HCT116 (cell line): ENCODE results near the gene CGNL1. TPM values are rescaled to one million over a fixed set of nuclear protein-coding genes. Genes with fewer than 3 reads are reported as not detected.

Experiments used
- ATAC-seq: fragments of 200-7000 bp; cut with Tn5 transposase; 2 replicates; pipeline ENCODE4 v1.9.1; 2020; ENCODE audit warnings: mild to moderate bottlenecking, moderate library complexity
- BruUV-seq: library from RNA; stranded (reverse); fragments of 400-500 nt; replicated peaks from 2 replicates; lab custom pipeline; 2021; lab: Mats Ljungman, UMichigan
- CTCF ChIA-PET: fragments of 300-600 bp; sonication (Branson Sonifier 250); formaldehyde crosslinking; loops from one replicate; lab custom pipeline; 2021; ENCODE audit warnings: antibody characterized with exemption; lab: Charles Lee
- POLR2A ChIA-PET: fragments of 300-600, 350-600 bp; sonication (Branson Sonifier 250); formaldehyde crosslinking; loops from one replicate; lab custom pipeline; 2021; ENCODE audit warnings: antibody characterized with exemption; lab: Charles Lee
- RAD21 ChIA-PET, 2 experiments: fragments of 300-600 bp; sonication (Branson Sonifier 250); formaldehyde crosslinking; loops; one replicate each; lab custom pipeline; 2023; ENCODE audit warnings: low total read pairs in 2 of 2; ENCODE audit not compliant: uncharacterized antibody in 2 of 2, unreplicated experiment in 2 of 2, low non-redundant PET in 1 of 2; lab: Charles Lee
- DNase-seq: peaks from one replicate; pipeline ENCODE4 v3.0.0-alpha.2; 2010; ENCODE audit warnings: low read depth, low spot score
- H2AFZ ChIP-seq: fragments of 200-600 bp; shearing (Covaris generic), sonication (generic); 2 replicates; pipeline ENCODE4 v1.6.1; 2017; ENCODE audit warnings: low read depth, mixed run types, mixed read lengths, antibody characterized with exemption, low read length; ENCODE audit not compliant: poor library complexity, severe bottlenecking
- H3K27ac ChIP-seq: 2 replicates; pipeline ENCODE4 v1.5.1; 2012; ENCODE audit warnings: low read depth, low read length
- H3K27me3 ChIP-seq: fragments of 200-600 bp; sonication (generic); 2 replicates; pipeline ENCODE4 v1.6.1; 2016; ENCODE audit warnings: mixed run types, low read length, mixed read lengths; ENCODE audit not compliant: insufficient read depth
- H3K36me3 ChIP-seq, 2 experiments: fragments of 200-500 bp in 1 of 2; fragments of 200-600 bp in 1 of 2; sonication (Bioruptor generic) in 1 of 2; sonication (generic) in 1 of 2; 2 replicates each; pipeline versions ENCODE4 v1.5.1 to v1.6.1; 2014 to 2016; ENCODE audit warnings: low read length in 2 of 2, inconsistent platforms in 1 of 2, mixed read lengths in 1 of 2, mixed run types in 1 of 2; ENCODE audit not compliant: insufficient read depth in 2 of 2, control insufficient read depth in 1 of 2
- H3K4me1 ChIP-seq, 2 experiments: fragments of 200-600 bp in 1 of 2; sonication (generic) in 1 of 2; 2 replicates each; pipeline versions ENCODE4 v1.5.1 to v1.6.1; 2012 to 2017; ENCODE audit warnings: low read length in 2 of 2, inconsistent platforms in 1 of 2, mild to moderate bottlenecking in 1 of 2, mixed read lengths in 1 of 2, mixed run types in 1 of 2, moderate library complexity in 1 of 2; ENCODE audit not compliant: insufficient read depth in 2 of 2, control insufficient read depth in 1 of 2
- H3K4me2 ChIP-seq: fragments of 200-600 bp; sonication (generic); 2 replicates; pipeline ENCODE4 v1.6.1; 2017; ENCODE audit warnings: mixed run types, low read length, mixed read lengths
- H3K4me3 ChIP-seq, 2 experiments: fragments of 200-600 bp in 1 of 2; sonication (generic) in 1 of 2; replicated peaks in 1 of 2; 2 replicates each; pipeline ENCODE4 v1.5.1; 2011 to 2016; ENCODE audit warnings: low read length in 2 of 2, control low read depth in 1 of 2, low read depth in 1 of 2, mild to moderate bottlenecking in 1 of 2, mixed read lengths in 1 of 2, mixed run types in 1 of 2
- H3K79me2 ChIP-seq: fragments of 200-600 bp; sonication (generic); 2 replicates; pipeline ENCODE4 v1.6.1; 2017; ENCODE audit warnings: mild to moderate bottlenecking, mixed run types, low read length, moderate library complexity, mixed read lengths; ENCODE audit not compliant: insufficient read depth
- H3K9ac ChIP-seq: fragments of 200-600 bp; sonication (generic); 2 replicates; pipeline ENCODE4 v1.6.1; 2016; ENCODE audit warnings: low read length, mixed read lengths
- H3K9me2 ChIP-seq: fragments of 200-600 bp; sonication (generic), shearing (Covaris generic); 2 replicates; pipeline ENCODE4 v1.6.1; 2017; ENCODE audit warnings: mixed run types, mild to moderate bottlenecking, moderate library complexity; ENCODE audit not compliant: insufficient read depth
- H3K9me3 ChIP-seq, 2 experiments: fragments of 200-500 bp in 1 of 2; fragments of 200-600 bp in 1 of 2; sonication (Bioruptor generic) in 1 of 2; sonication (generic) in 1 of 2; 2 replicates each; pipeline ENCODE4 v1.6.1; 2014 to 2017; ENCODE audit warnings: low read length in 2 of 2, mixed read lengths in 2 of 2, inconsistent platforms in 1 of 2, low read depth in 1 of 2, mild to moderate bottlenecking in 1 of 2, mixed run types in 1 of 2, moderate library complexity in 1 of 2; ENCODE audit not compliant: control insufficient read depth in 1 of 2, insufficient read depth in 1 of 2
- H4K20me1 ChIP-seq: fragments of 200-600 bp; sonication (generic), shearing (Covaris generic); 2 replicates; pipeline ENCODE4 v1.6.1; 2017; ENCODE audit warnings: mixed run types, mild to moderate bottlenecking, moderate library complexity; ENCODE audit not compliant: insufficient read depth
- CBX3 ChIP-seq: IDR thresholded peaks from 2 replicates; pipeline ENCODE4 v1.6.1; 2012; ENCODE audit warnings: low read depth
- EGR1 ChIP-seq: IDR thresholded peaks from 2 replicates; pipeline ENCODE4 v1.6.1; 2012; ENCODE audit warnings: low read depth
- ELF1 ChIP-seq: IDR thresholded peaks from 2 replicates; pipeline ENCODE4 v1.6.1; 2012; ENCODE audit warnings: low read depth, borderline replicate concordance
- EZH2phosphoT487 ChIP-seq: fragments of 200-600 bp; IDR thresholded peaks from 2 replicates; pipeline ENCODE4 v1.6.1; 2018; ENCODE audit warnings: antibody characterized with exemption, borderline replicate concordance
- FOSL1 ChIP-seq: IDR thresholded peaks from 2 replicates; pipeline ENCODE4 v1.6.1; 2012; ENCODE audit warnings: low read depth
- JUND ChIP-seq: IDR thresholded peaks from 2 replicates; pipeline ENCODE4 v1.6.1; 2012
- POLR2A ChIP-seq: IDR thresholded peaks from 2 replicates; pipeline ENCODE4 v1.7.0; 2011; ENCODE audit warnings: borderline replicate concordance; ENCODE audit not compliant: insufficient read depth, insufficient read length; ENCODE audit errors: extremely low read depth
- RAD21 ChIP-seq: IDR thresholded peaks from 2 replicates; pipeline ENCODE4 v1.6.1; 2012; ENCODE audit warnings: low read depth, mild to moderate bottlenecking
- SIN3A ChIP-seq: IDR thresholded peaks from 2 replicates; pipeline ENCODE4 v1.6.1; 2012; ENCODE audit warnings: low read depth
- SP1 ChIP-seq: IDR thresholded peaks from 2 replicates; pipeline ENCODE4 v1.6.1; 2012; ENCODE audit warnings: low read depth
- SRF ChIP-seq: IDR thresholded peaks from 2 replicates; pipeline ENCODE4 v1.6.1; 2012; ENCODE audit warnings: low read depth
- TCF7L2 ChIP-seq: IDR thresholded peaks from 2 replicates; pipeline ENCODE4 v1.7.0; 2011; ENCODE audit warnings: borderline replicate concordance, inconsistent platforms; ENCODE audit not compliant: insufficient read depth, insufficient read length; ENCODE audit errors: extremely low read depth
- YY1 ChIP-seq: IDR thresholded peaks from 2 replicates; pipeline ENCODE4 v1.6.1; 2011; ENCODE audit warnings: low read length, low read depth, moderate library complexity, mild to moderate bottlenecking; ENCODE audit not compliant: insufficient replicate concordance; ENCODE audit errors: extremely low read depth
- ZBTB33 ChIP-seq: IDR thresholded peaks from 2 replicates; pipeline ENCODE4 v1.6.1; 2011; ENCODE audit warnings: mild to moderate bottlenecking, low read length, moderate library complexity; ENCODE audit not compliant: insufficient replicate concordance; ENCODE audit errors: extremely low read depth
- ZFX ChIP-seq: fragments of 450-650 bp; IDR thresholded peaks from 2 replicates; pipeline ENCODE4 v1.6.1; 2017
- intact Hi-C: fragments of 100-400 bp; cut with micrococcal nuclease; formaldehyde crosslinking; loops from 2 replicates; pipeline ENCODE4 v1.10.0; 2022
- total RNA-seq: library from RNA; stranded (reverse); gene quantifications from one replicate; pipeline ENCODE4 v1.2.1, GENCODE V29; 2021; ENCODE audit not compliant: unreplicated experiment
- TF ChIP-seq, protein P1 (sequence below): IDR thresholded peaks from 2 replicates; pipeline ENCODE4 v1.6.1; 2012
- TF ChIP-seq, protein P2 (sequence below): IDR thresholded peaks from 2 replicates; pipeline ENCODE4 v1.6.1; 2012
- TF ChIP-seq, protein P3 (sequence below), 3 experiments: fragments of 200-600 bp in 1 of 3; sonication (generic) in 1 of 3; IDR thresholded peaks in 2 of 3; conservative IDR thresholded peaks in 1 of 3; 2 replicates each; pipeline ENCODE4 v1.5.1; 2012 to 2017; ENCODE audit warnings: low read depth in 2 of 3, low read length in 2 of 3, antibody characterized with exemption in 1 of 3, borderline replicate concordance in 1 of 3, control low read depth in 1 of 3, mild to moderate bottlenecking in 1 of 3, mixed read lengths in 1 of 3, mixed run types in 1 of 3, moderate library complexity in 1 of 3; ENCODE audit not compliant: insufficient read depth in 1 of 3

The CGNL1 gene
- total RNA-seq, 1 experiment from 2014 or later, result 2.2 TPM

GRCh38 chr15:57446393-57446792 lies 70.1 kb downstream of the CGNL1 start:
- Histone ChIP-seq H3K27me3 (no peaks in the 10 kb centered on the region), H3K4me1 (peaks cover 11 to 12% of the 10 kb centered on the region in 2 experiments; a peak in 3 of 4 replicates), H3K79me2 (no peaks in the 10 kb centered on the region), H2AFZ (no peak overlapping the region), H3K9ac (no peak overlapping the region), H3K36me3 (no peaks in the 10 kb centered on the region), H3K4me2 (no peak overlapping the region), H3K9me3 (no peaks in the 10 kb centered on the region), H4K20me1 (no peaks in the 10 kb centered on the region), H3K4me3 (no peak overlapping the region), H3K27ac (no peak overlapping the region), H3K9me2 (no peaks in the 10 kb centered on the region)
- ChIA-PET POLR2A (interaction anchor here (0.7 kb wide), 1 partner anchor 264 kb away, joined by 3 read pairs; no protein-coding TSS in a partner anchor), CTCF (no interaction called here), RAD21 (no interaction called here)
- DNase-seq (no peak), ATAC-seq (no peak)
- BruUV-seq, result no TSS peak
- intact Hi-C loops, result no loop called here
- TF ChIP-seq, protein P1, sequence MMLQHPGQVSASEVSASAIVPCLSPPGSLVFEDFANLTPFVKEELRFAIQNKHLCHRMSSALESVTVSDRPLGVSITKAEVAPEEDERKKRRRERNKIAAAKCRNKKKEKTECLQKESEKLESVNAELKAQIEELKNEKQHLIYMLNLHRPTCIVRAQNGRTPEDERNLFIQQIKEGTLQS, result no peak
- TF ChIP-seq, protein P2, sequence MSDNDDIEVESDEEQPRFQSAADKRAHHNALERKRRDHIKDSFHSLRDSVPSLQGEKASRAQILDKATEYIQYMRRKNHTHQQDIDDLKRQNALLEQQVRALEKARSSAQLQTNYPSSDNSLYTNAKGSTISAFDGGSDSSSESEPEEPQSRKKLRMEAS, result no peak
- TF ChIP-seq YY1 (no peak), RAD21 (no peak), SIN3A (no peak), EZH2phosphoT487 (no peak), SP1 (no peak), SRF (no peak), ZBTB33 (no peak), TCF7L2 (no peak), FOSL1 (no peak), JUND (no peak), POLR2A (no peak), EGR1 (no peak), CBX3 (no peak), ELF1 (no peak), ZFX (no peak)
- TF ChIP-seq, protein P3, sequence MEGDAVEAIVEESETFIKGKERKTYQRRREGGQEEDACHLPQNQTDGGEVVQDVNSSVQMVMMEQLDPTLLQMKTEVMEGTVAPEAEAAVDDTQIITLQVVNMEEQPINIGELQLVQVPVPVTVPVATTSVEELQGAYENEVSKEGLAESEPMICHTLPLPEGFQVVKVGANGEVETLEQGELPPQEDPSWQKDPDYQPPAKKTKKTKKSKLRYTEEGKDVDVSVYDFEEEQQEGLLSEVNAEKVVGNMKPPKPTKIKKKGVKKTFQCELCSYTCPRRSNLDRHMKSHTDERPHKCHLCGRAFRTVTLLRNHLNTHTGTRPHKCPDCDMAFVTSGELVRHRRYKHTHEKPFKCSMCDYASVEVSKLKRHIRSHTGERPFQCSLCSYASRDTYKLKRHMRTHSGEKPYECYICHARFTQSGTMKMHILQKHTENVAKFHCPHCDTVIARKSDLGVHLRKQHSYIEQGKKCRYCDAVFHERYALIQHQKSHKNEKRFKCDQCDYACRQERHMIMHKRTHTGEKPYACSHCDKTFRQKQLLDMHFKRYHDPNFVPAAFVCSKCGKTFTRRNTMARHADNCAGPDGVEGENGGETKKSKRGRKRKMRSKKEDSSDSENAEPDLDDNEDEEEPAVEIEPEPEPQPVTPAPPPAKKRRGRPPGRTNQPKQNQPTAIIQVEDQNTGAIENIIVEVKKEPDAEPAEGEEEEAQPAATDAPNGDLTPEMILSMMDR (IDR thresholded peaks at IDR 0.05 in 2 of 3, conservative IDR thresholded peaks at IDR 0.05 in 1 of 3; ENCODE audit: borderline replicate concordance in 1 of 3, insufficient read depth in 1 of 3, low read depth in 2 of 3, low read length in 2 of 3), result no peak
